Activated CD4-positive, alpha-beta T cell treated with anti-CD3 and anti-CD28 coated beads, Interleukin-2, Interleukin-6, amounts not matched to agents 100 ng/mL and 50 ng/mL, durations not matched to agents 16 hours and 8 hours (primary cell): ENCODE results near the gene IQCK.

Experiments
- DNase-seq: peaks from one replicate; pipeline ENCODE4 v3.0.0-alpha.2; 2020

The IQCK gene

DNA sequence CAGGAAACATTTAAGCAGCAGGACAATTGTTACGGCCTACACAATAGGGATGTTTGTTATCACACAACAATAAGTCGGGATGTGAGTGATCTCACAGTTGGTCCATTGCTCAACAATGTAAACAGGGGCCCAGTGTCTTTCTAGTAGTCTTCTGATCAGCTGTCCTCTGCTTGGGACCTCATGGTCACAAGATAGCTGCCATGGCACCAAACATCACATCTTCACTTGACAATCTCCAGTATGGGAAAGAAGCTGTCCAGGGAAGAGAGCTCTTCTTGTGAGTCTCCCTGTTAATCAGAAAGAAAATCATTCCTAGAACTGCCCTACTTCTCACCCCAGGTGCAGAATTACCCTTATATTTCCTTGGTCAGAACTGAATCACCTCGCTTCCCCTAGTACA is 172.8 kb downstream of the IQCK start:
- no peak for DNase-seq

DNA sequence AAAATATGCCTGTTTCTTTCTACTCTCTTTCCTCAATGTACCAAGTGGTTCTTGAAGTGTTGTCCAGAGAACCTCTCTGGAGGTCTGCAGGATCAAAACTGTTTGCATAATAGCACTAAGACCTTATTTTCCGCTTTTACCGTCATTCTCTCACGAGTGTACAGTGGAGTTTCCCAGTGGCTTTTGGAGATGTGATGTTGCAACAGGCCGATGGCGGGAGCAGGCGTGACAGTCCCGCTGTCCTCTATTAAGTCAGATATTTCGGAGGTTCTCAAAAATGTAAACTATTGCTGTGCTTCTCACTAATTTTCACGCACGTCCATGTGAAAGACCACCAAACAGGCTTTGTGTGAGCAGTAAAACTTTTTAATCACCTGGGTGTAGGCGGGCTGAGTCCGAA is 174.8 kb downstream of the IQCK start:
- DNase-seq, result no peak

- no peak for DNase-seq
Observed at GRCh38 chr16:19894586-19894985, 176.5 kb downstream of the IQCK start.

DNA sequence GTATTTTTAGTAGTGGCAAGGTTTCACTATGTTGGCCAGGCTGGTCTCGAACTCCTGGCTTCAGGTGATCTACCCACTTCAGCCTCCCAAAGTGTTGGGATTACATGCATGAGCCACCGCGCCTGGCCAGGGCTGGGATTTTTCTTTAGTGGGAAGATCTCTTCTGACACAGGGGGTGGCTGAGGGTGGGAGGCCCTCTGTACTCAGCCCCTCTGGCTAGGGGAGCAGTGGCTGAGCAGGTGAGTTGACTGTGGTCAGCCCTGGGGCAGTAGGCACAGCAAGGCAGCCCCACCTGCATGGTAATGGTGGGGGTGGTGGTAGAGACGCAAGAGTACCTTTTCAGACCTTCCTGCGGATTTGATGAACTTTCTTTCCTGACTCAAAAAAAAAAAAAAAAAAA is 178.9 kb downstream of the IQCK start:
- DNase-seq, result no peak

DNA sequence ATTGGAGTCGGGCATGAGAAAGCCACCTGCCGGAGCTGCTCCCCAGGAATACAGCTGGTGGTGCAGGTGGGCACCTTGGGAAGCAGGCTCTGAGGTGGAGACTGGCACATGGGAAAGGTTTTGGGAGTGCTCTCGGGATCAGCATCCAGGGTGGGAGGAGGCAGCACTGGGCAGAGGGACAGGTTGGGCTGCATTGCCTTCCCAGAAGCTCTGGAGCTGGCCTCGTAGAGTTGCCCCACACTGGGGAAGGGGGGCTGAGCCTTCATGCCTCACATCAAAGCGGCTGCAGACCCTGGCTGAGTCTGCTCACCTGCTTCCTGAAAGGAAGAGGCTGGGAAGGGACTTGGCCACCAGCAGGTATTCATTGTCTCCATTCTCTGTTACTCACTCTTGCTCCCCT is 180.1 kb downstream of the IQCK start:
- DNase-seq, result no peak

GRCh38 chr16:19898924-19899604 is 181.0 kb downstream of the IQCK start:
- peak; percentile 63 for DNase-seq

DNA sequence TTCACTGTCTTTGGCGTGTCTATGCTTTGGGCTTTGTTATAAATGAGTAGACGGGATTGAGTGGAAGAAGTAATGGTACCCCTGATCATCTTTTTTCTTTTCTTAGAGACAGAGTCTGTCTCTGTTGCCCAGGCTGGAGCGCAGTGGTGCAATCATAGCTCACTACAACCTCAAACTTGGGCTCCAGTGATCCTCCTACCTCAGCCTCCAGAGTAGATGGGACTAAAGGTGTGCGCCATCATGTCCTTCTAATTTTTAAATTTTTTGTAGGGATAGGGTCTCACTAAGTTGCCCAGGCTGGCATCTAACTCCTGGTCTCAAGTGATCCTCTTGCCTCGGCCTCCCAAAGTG is 181.5 kb downstream of the IQCK start:
- DNase-seq, result no peak

GRCh38 chr16:19901164-19901563 is 183.1 kb downstream of the IQCK start:
- no peak for DNase-seq

DNA sequence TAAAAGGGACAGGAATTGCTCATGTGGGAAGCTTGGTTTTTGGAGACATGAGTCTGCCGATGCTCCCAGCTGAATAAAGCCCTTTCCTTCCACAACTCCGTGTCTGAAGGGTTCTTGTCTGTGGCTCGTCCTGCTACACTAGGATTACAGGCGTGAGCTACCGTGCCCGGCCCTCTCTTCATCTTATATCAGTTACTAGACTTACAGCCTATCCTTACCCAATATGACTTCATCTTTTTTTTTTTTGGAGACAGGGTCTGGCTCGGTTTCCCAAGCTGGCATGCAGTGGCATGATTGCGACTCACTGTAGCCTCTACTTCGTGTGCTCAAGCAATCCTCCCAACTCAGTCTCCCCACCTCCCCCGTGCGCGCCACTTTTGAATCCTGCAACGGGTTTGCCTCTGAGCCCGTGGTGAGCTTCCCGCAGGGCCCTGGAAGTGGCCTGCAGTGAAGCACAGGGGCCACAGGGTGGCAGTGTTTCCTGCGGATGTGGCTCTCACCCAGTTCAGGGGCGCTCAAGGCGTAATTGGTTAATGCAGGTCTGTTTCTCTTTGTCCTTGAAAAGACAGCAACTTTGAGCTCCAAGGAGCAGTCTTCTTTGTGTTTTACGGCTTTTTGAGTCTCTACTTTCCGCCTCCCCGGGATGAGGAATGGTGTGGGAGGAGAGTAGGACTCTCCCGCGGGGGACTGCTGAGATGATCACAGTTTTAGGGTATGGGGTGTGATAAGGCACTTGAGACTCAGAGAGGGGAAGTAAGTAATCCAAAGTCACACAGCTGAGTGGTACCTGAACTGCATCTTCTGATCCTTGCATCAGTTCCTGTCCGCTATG is 189.3 kb downstream of the IQCK start:
- peak; percentile 83 for DNase-seq
